Colonic mucosa (tissue), 4 donors: ENCODE data around the gene CHRNB1. TPM values are rescaled to one million over a fixed set of nuclear protein-coding genes. Genes with fewer than 3 reads are reported as not detected.

Experiments
- DNase-seq: peaks from one replicate; pipeline ENCODE4 v3.0.0-alpha.2; 2020
- H3K27ac ChIP-seq: fragments of 200-600 bp; one replicate; pipeline ENCODE4 v1.8.0; 2021
- H3K27me3 ChIP-seq: fragments of 200-600 bp; one replicate; pipeline ENCODE4 v1.8.0; 2021
- H3K36me3 ChIP-seq: fragments of 200-600 bp; one replicate; pipeline ENCODE4 v1.8.0; 2021
- H3K4me1 ChIP-seq: fragments of 200-600 bp; one replicate; pipeline ENCODE4 v1.8.0; 2021; ENCODE audit warnings: mild to moderate bottlenecking
- H3K4me3 ChIP-seq: fragments of 200-600 bp; one replicate; pipeline ENCODE4 v1.8.0; 2021
- H3K9ac ChIP-seq, 2 donors: one replicate each; pipeline ENCODE4 v1.7.0; 2013; ENCODE audit warnings: control low read depth in 2 of 2, low read depth in 2 of 2, low read length in 2 of 2
- H3K9me3 ChIP-seq: fragments of 200-600 bp; one replicate; pipeline ENCODE4 v1.8.0; 2021
- intact Hi-C: fragments of 100-400 bp; cut with DNase I; formaldehyde crosslinking; loops from one replicate; pipeline ENCODE4 v1.14.1; 2022
- total RNA-seq, 2 donors: library from RNA; stranded (reverse); fragmentation: NEBNext Ultra II Directional in 1 of 2; extraction: Animal tissue kit (Norgen Biotek cat#: 25700) in 1 of 2; gene quantifications; one replicate each; pipeline ENCODE4 v1.2.1, GENCODE V29; 2021
- TF ChIP-seq, protein P1 (sequence below): fragments of 200-600 bp; IDR thresholded peaks from one replicate; pipeline ENCODE4 v1.8.0; 2022; ENCODE audit warnings: antibody characterized with exemption, mild to moderate bottlenecking
- donor health status: healthy.
- donor health status: DM: no; HTN: no; CAD: no.
- donor health status: DM: no; HTN: no; CAD: no.

The CHRNB1 gene
- total RNA-seq, 2 donors from 2014 or later: 4.3 to 6.1 TPM

DNA sequence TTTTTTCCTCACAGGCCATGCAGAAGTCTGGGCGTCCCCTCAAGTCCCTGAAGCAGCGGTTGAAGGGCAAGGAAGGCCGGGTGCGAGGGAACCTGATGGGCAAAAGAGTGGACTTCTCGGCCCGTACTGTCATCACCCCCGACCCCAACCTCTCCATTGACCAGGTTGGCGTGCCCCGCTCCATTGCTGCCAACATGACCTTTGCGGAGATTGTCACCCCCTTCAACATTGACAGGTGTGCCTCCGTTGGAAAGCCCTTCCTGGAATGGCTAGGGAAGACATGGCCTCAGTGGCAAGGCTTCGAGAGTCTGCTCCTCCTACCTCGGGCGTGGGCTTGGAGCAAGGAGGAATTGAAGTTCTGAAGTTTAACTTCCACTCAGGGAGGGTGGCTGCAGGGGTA lies 52.8 kb downstream of the CHRNB1 start:
- H3K4me1 ChIP-seq: no peaks in the 10 kb centered on the region
- TF ChIP-seq, protein P1, sequence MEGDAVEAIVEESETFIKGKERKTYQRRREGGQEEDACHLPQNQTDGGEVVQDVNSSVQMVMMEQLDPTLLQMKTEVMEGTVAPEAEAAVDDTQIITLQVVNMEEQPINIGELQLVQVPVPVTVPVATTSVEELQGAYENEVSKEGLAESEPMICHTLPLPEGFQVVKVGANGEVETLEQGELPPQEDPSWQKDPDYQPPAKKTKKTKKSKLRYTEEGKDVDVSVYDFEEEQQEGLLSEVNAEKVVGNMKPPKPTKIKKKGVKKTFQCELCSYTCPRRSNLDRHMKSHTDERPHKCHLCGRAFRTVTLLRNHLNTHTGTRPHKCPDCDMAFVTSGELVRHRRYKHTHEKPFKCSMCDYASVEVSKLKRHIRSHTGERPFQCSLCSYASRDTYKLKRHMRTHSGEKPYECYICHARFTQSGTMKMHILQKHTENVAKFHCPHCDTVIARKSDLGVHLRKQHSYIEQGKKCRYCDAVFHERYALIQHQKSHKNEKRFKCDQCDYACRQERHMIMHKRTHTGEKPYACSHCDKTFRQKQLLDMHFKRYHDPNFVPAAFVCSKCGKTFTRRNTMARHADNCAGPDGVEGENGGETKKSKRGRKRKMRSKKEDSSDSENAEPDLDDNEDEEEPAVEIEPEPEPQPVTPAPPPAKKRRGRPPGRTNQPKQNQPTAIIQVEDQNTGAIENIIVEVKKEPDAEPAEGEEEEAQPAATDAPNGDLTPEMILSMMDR: no peak

DNA sequence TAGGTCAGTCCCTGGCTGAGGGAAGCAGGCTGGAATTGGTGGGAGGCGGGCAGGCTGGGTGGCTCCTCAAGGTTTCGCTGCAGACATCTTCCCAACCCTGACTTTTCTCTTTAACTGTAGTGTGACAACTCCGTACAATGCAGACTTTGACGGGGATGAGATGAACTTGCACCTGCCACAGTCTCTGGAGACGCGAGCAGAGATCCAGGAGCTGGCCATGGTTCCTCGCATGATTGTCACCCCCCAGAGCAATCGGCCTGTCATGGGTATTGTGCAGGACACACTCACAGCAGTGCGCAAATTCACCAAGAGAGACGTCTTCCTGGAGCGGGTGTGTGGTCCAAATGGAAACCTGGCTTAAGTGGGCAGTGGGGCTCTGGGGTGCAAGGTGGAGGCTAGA lies 54.3 kb downstream of the CHRNB1 start:
- TF ChIP-seq, protein P1: no peak
- H3K9me3 ChIP-seq: no peaks in the 10 kb centered on the region
- peaks cover 61% of the 10 kb centered on the region for H3K36me3 ChIP-seq
- no peak overlapping the region for H3K27ac ChIP-seq
- no peaks in the 10 kb centered on the region for H3K4me1 ChIP-seq
- no peaks in the 10 kb centered on the region for H3K27me3 ChIP-seq
- intact Hi-C loops: no loop called here
- H3K9ac ChIP-seq: no peak overlapping the region
- H3K4me3 ChIP-seq: no peak overlapping the region
- DNase-seq: no peak

More for the DNA sequence above, 52.8 kb downstream of the CHRNB1 start:
- H3K9me3 ChIP-seq: no peaks in the 10 kb centered on the region
- no peak overlapping the region for H3K4me3 ChIP-seq
- H3K27me3 ChIP-seq: no peaks in the 10 kb centered on the region
- no peak overlapping the region for H3K27ac ChIP-seq
- no peak overlapping the region for H3K9ac ChIP-seq
- intact Hi-C loops: no loop called here
- DNase-seq: no peak
- H3K36me3 ChIP-seq: peaks cover 47% of the 10 kb centered on the region

DNA sequence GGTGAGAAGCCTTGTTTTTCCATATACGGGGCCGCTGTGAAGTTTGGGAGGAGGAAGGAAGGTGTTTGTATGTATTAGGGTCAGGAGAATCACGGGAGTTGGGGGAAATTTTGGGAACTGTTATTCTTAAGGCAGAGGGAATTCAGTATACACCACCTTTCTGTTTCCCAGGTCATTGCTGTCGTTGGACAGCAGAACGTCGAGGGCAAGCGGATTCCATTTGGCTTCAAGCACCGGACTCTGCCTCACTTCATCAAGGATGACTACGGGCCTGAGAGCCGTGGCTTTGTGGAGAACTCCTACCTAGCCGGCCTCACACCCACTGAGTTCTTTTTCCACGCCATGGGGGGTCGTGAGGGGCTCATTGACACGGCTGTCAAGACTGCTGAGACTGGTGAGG lies 56.9 kb downstream of the CHRNB1 start:
- Histone ChIP-seq H3K27me3 (no peaks in the 10 kb centered on the region), H3K9ac (no peak overlapping the region), H3K4me1 (no peaks in the 10 kb centered on the region), H3K4me3 (no peak overlapping the region), H3K36me3 (peaks cover 55% of the 10 kb centered on the region), H3K9me3 (no peaks in the 10 kb centered on the region), H3K27ac (no peak overlapping the region)
- no peak for DNase-seq
- intact Hi-C loops: no loop called here
- TF ChIP-seq, protein P1: no peak

DNA sequence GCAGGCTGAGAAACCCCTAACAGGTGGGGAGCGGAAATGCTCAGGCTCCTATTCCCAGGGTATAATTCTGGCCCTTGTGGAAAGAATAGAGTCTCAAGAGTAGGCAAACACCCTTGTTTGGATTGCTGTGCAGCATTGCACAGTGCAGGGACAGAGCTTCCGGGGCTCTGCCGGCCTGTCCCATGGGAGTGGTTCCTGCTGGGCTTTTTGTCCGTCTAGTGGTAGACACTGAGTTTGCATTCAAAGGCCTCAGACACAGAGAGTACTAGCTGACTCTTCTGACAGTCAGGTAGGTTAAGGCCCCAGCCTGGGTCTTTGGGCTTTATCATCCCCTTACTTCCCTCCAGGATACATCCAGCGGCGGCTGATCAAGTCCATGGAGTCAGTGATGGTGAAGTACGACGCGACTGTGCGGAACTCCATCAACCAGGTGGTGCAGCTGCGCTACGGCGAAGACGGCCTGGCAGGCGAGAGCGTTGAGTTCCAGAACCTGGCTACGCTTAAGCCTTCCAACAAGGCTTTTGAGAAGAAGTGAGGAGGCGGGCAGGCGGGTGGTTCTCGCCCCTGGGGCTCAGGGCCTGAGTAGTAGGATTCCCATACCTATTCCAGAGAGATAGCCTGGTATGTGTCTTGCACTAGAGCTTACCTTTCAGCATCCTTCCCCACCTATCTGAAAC lies 57.4 kb downstream of the CHRNB1 start:
- no peak for DNase-seq
- peaks cover 50% of the 10 kb centered on the region for H3K36me3 ChIP-seq

DNA sequence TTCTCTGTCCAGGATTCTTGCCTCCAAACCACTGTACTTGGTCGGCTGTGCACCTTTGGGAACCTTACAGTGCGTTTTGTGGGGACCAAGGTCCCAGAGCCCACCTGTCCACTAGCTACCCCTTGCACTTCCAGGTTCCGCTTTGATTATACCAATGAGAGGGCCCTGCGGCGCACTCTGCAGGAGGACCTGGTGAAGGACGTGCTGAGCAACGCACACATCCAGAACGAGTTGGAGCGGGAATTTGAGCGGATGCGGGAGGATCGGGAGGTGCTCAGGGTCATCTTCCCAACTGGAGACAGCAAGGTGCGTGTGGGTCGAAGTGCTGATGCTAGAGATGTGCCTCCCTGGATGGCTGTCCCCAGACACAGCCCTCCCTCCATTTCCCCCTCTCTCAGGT lies 58.1 kb downstream of the CHRNB1 start:
- intact Hi-C loops: no loop called here
- Histone ChIP-seq H3K27me3 (no peaks in the 10 kb centered on the region), H3K9ac (no peak overlapping the region), H3K27ac (no peak overlapping the region), H3K4me3 (no peak overlapping the region), H3K9me3 (no peaks in the 10 kb centered on the region), H3K36me3 (peaks cover 47% of the 10 kb centered on the region), H3K4me1 (no peaks in the 10 kb centered on the region)
- DNase-seq: no peak
- TF ChIP-seq, protein P1: no peak

More for the DNA sequence above, 57.4 kb downstream of the CHRNB1 start:
- Histone ChIP-seq H3K27me3 (no peaks in the 10 kb centered on the region), H3K9me3 (no peaks in the 10 kb centered on the region), H3K9ac (no peak overlapping the region), H3K4me3 (no peak overlapping the region), H3K27ac (no peak overlapping the region), H3K4me1 (no peaks in the 10 kb centered on the region)
- intact Hi-C loops: no loop called here
- TF ChIP-seq, protein P1: no peak
